HG03460 (cell line): Measurements from ENCODE around the gene PPDPF.

ENCODE experiments used
- ATAC-seq: cut with Tn5 transposase; IDR thresholded peaks from one replicate; pipeline ENCODE4 v1.9.1; 2021; ENCODE audit not compliant: unreplicated experiment

The PPDPF gene

GRCh38 chr20:63536241-63536977, 15.8 kb downstream of the PPDPF start:
- ATAC-seq: no peak

- ATAC-seq: peak; percentile 24
Measured at GRCh38 chr20:63536997-63537524, 16.5 kb downstream of the PPDPF start, which contains the start of gene PTK6. Gene PTK6, minus strand, starts transcription at chr20:63537376. Its CDS starts 62 bp downstream, at chr20:63537314.

- peak; percentile 86 for ATAC-seq
Measured at GRCh38 chr20:63537525-63538203, 17.1 kb downstream of the PPDPF start.

- no peak for ATAC-seq
Measured at GRCh38 chr20:63538204-63539091, 17.9 kb downstream of the PPDPF start.

GRCh38 chr20:63539092-63539430, 18.5 kb downstream of the PPDPF start:
- ATAC-seq: no peak

GRCh38 chr20:63539441-63540370, 19.1 kb downstream of the PPDPF start:
- ATAC-seq: no peak

- ATAC-seq: no peak
Measured at GRCh38 chr20:63540417-63541186, 20.0 kb downstream of the PPDPF start.

- ATAC-seq: no peak
Measured at GRCh38 chr20:63541371-63541770, 20.8 kb downstream of the PPDPF start.

- no peak for ATAC-seq
Measured at GRCh38 chr20:63542031-63542559, 21.5 kb downstream of the PPDPF start.

GRCh38 chr20:63542696-63543095, 22.1 kb downstream of the PPDPF start:
- ATAC-seq: no peak

GRCh38 chr20:63543131-63543530, 22.6 kb downstream of the PPDPF start:
- no peak for ATAC-seq

- ATAC-seq: no peak
Measured at GRCh38 chr20:63543733-63544132, 23.2 kb downstream of the PPDPF start.

GRCh38 chr20:63544241-63544957, 23.8 kb downstream of the PPDPF start:
- ATAC-seq: no peak

- ATAC-seq: no peak
Measured at GRCh38 chr20:63544958-63545516, 24.5 kb downstream of the PPDPF start.

- no peak for ATAC-seq
Measured at GRCh38 chr20:63545814-63546213, 25.2 kb downstream of the PPDPF start.

- ATAC-seq: no peak
Measured at GRCh38 chr20:63546256-63546955, 25.8 kb downstream of the PPDPF start.

GRCh38 chr20:63546956-63547724, 26.6 kb downstream of the PPDPF start:
- ATAC-seq: no peak
